Esophagus squamous epithelium (tissue), 5 donors: Measurements from ENCODE around the gene ASCC2. TPM values are rescaled to one million over a fixed set of nuclear protein-coding genes. Genes with fewer than 3 reads are reported as not detected.
A peak's percentile ranks its signal among the peaks of the same experiment; 100 is the strongest.

Source experiments
- DNase-seq: peaks from one replicate; lab custom pipeline; 2025; lab: John Stamatoyannopoulos, UW
- H3K27ac ChIP-seq, 4 donors: fragments of 200-600 bp; sonication (generic); one replicate each; pipeline ENCODE4 v1.5.1; 2016 to 2019; ENCODE audit warnings: mild to moderate bottlenecking in 1 of 4
- H3K27me3 ChIP-seq, 4 donors: fragments of 200-600 bp; sonication (generic); 1 replicate in 3 of 4; 2 replicates in 1 of 4; pipeline versions ENCODE4 v1.5.1 to v1.6.0; 2017 to 2021; ENCODE audit warnings: antibody characterized with exemption in 1 of 4
- H3K36me3 ChIP-seq, 3 donors: fragments of 200-600 bp; sonication (generic); one replicate each; pipeline ENCODE4 v1.5.1; 2016 to 2019
- H3K4me1 ChIP-seq, 3 donors: fragments of 200-600 bp; sonication (generic); one replicate each; pipeline ENCODE4 v1.5.1; 2017 to 2019
- H3K4me3 ChIP-seq, 4 donors: fragments of 200-600 bp; sonication (generic); 1 replicate in 3 of 4; 2 replicates in 1 of 4; pipeline ENCODE4 v1.5.1; 2016 to 2019; ENCODE audit warnings: mild to moderate bottlenecking in 2 of 4, moderate library complexity in 1 of 4
- H3K9me3 ChIP-seq, 3 donors: fragments of 200-600 bp; sonication (generic); one replicate each; pipeline ENCODE4 v1.5.1; 2016 to 2019
- CTCF ChIP-seq, 6 experiments: fragments of 450-650 bp in 4 of 6; fragments of 200-600 bp in 2 of 6; sonication (generic) in 2 of 6; IDR thresholded peaks; one replicate each; pipeline ENCODE4 v1.5.1; 2016 to 2019; ENCODE audit warnings: antibody characterized with exemption in 6 of 6, mild to moderate bottlenecking in 4 of 6, moderate library complexity in 4 of 6
- POLR2A ChIP-seq, 4 donors: fragments of 450-650 bp; IDR thresholded peaks; one replicate each; pipeline ENCODE4 v1.6.1; 2017; ENCODE audit warnings: antibody characterized with exemption in 4 of 4, mild to moderate bottlenecking in 4 of 4, moderate library complexity in 3 of 4
- WGBS, 2 donors: methylation state at CpG; one replicate each; pipeline ENCODE4 v1.1.5; 2018; 5-methylcytosine and 5-hydroxymethylcytosine counted together
- intact Hi-C: fragments of 100-400 bp; cut with DNase I; formaldehyde crosslinking; loops from one replicate; pipeline ENCODE4 v1.15.0; 2022
- total RNA-seq, 4 donors: library from RNA; depleted of rRNA; stranded (reverse); fragments of >200 nt; gene quantifications; one replicate each; pipeline ENCODE4 v1.1.0, GENCODE V29; 2016
- donor health status: DM: yes; HTN: yes; CAD: no.

Gene ASCC2
- total RNA-seq, 4 donors from 2014 or later: 47.5 to 99.7 (median 57.8) TPM

DNA sequence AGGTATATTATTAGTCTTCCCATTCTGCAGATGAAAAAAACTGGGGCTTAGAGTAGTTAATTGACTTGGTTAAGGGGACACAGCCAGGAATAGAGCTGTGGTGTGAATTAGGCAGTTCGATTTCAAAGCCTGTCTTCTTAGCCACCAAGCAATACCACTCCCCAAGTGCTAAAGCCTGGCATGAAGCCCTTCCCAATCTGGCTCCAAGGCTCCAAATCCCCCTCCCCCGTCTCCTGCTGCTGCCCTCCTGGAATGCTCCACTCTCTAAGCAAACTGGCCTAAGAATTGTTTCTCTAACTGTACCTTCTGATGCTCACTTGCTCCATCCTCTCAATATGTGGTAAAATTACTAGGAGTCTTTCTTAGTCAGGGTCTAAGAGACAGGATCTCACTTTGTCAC is 18.6 kb downstream of the ASCC2 start:
- TF ChIP-seq POLR2A (IDR thresholded peaks at IDR 0.05): no peak
- no peak for TF ChIP-seq CTCF (IDR thresholded peaks at IDR 0.05)
- intact Hi-C loops: no loop called here
- Histone ChIP-seq H3K27ac (peak overlapping the region in 1 of 4 donors; percentile 84), H3K36me3 (peaks cover 0 to 85% (median 3%) of the 10 kb centered on the region in 3 donors), H3K9me3 (no peaks in the 10 kb centered on the region), H3K27me3 (no peaks in the 10 kb centered on the region), H3K4me1 (peaks cover 20 to 76% (median 39%) of the 10 kb centered on the region in 3 donors), H3K4me3 (no peak overlapping the region)
- DNase-seq: no peak
- WGBS, 2 donors: 64 to 90% methylated on average over 2 of the region's 2 CpGs

GRCh38 chr22:29817724-29818123 is 20.4 kb downstream of the ASCC2 start:
- H3K4me3 ChIP-seq: no peak overlapping the region
- peaks cover 23 to 94% (median 39%) of the 10 kb centered on the region in 3 donors for H3K4me1 ChIP-seq
- H3K36me3 ChIP-seq: peaks cover 0 to 85% (median 15%) of the 10 kb centered on the region in 3 donors
- 89 to 90% methylated on average over 1 of the region's 1 CpG for WGBS, 2 donors
- intact Hi-C loops: no loop called here
- no peaks in the 10 kb centered on the region for H3K9me3 ChIP-seq
- peak overlapping the region; percentile 55 to 84 (median 78) for H3K27ac ChIP-seq
- no peak for DNase-seq
- no peak for TF ChIP-seq CTCF (IDR thresholded peaks at IDR 0.05)
- no peak for TF ChIP-seq POLR2A (IDR thresholded peaks at IDR 0.05)
- no peaks in the 10 kb centered on the region for H3K27me3 ChIP-seq

DNA sequence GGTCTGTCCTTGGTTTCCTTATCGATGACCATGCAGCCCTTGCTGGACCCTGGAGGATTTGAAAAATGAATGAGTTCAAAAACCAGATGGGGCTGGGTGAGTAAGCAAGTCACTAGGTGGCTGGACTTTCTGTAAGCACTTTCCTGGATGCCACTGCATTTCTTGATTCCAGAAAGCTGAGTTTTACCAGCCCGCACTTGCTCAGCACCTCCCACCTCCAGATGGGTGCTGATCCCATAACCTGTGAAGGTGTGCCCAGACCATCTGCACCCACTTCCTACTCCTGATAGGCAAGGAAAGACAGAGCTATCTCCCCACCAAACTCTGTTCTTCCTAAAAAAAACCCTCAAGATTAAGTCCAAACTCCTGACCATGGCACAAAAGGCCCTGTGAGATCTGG is 21.1 kb downstream of the ASCC2 start:
- H3K36me3 ChIP-seq: peaks cover 5 to 85% (median 19%) of the 10 kb centered on the region in 3 donors
- no peaks in the 10 kb centered on the region for H3K9me3 ChIP-seq
- H3K27me3 ChIP-seq: no peaks in the 10 kb centered on the region
- peaks cover 23 to 98% (median 35%) of the 10 kb centered on the region in 3 donors for H3K4me1 ChIP-seq
- DNase-seq: no peak
- H3K4me3 ChIP-seq: no peak overlapping the region
- intact Hi-C loops: no loop called here
- peak overlapping the region; percentile 55 to 84 (median 78) for H3K27ac ChIP-seq
- TF ChIP-seq CTCF (IDR thresholded peaks at IDR 0.05): no peak
- no peak for TF ChIP-seq POLR2A (IDR thresholded peaks at IDR 0.05)
- 50 to 60% methylated on average over 1 to 2 of the region's 2 CpGs for WGBS, 2 donors

DNA sequence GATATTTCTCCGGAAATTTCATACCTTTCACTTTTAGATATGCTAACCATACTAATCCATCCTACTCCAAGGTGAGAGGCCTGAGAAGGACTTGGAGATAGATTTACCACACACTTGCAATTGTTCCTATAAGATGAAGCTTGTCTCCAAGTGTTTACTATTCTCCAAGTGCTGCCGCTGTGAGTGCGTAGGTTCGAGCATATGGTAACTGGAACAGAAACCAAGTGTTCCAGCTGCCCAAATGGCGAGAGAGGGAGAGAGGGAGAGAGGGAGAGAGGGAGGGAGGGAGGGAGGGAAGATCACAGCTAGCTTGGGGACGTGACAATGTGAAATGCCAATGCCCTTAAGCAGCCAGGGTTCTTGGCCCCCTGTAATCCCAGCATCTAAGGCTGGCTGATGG is 21.5 kb downstream of the ASCC2 start:
- 46 to 63% methylated on average over 6 of the region's 6 CpGs for WGBS, 2 donors
- peak overlapping the region; percentile 55 to 84 (median 78) for H3K27ac ChIP-seq
- intact Hi-C loops: no loop called here

More for the DNA sequence above, 21.5 kb downstream of the ASCC2 start:
- no peak overlapping the region for H3K4me3 ChIP-seq
- no peaks in the 10 kb centered on the region for H3K9me3 ChIP-seq
- H3K4me1 ChIP-seq: peaks cover 20 to 98% (median 31%) of the 10 kb centered on the region in 3 donors
- DNase-seq: no peak
- no peaks in the 10 kb centered on the region for H3K27me3 ChIP-seq
- peaks cover 5 to 85% (median 19%) of the 10 kb centered on the region in 3 donors for H3K36me3 ChIP-seq
- no peak for TF ChIP-seq CTCF (IDR thresholded peaks at IDR 0.05)
- no peak for TF ChIP-seq POLR2A (IDR thresholded peaks at IDR 0.05)
